Measurements from ENCODE around the gene PAPOLA. TPM values are rescaled to one million over a fixed set of nuclear protein-coding genes. Genes with fewer than 3 reads are reported as not detected.

PAPOLA gene
- total RNA-seq, 1 donor from 2014 or later: 255 TPM

- H3K36me3 Mint-ChIP-seq (ENCODE audit: low read depth): no peaks in the 10 kb centered on the region
- no peak for DNase-seq
- H3K27ac Mint-ChIP-seq: no peak overlapping the region
- H3K4me3 Mint-ChIP-seq: no peak overlapping the region
- POLR2A ChIA-PET: interaction anchor here (0.5 kb wide), 1 partner anchor 60 kb away, joined by 5 read pairs; no protein-coding TSS in a partner anchor
- peaks cover 59% of the 10 kb centered on the region for H3K4me1 Mint-ChIP-seq
- ATAC-seq (ENCODE audit: low read depth): no peak
- intact Hi-C loops (cut with micrococcal nuclease): no loop called here
- no peaks in the 10 kb centered on the region for H3K27me3 Mint-ChIP-seq
- CTCF ChIA-PET: no interaction called here
- no peaks in the 10 kb centered on the region for H3K9me3 Mint-ChIP-seq
- TF ChIP-seq CTCF (IDR thresholded peaks at IDR 0.05): no peak
Observed at GRCh38 chr14:96489327-96489726, 12.9 kb upstream of the PAPOLA start.

GRCh38 chr14:96493178-96493577 is 9.0 kb upstream of the PAPOLA start:
- peak; percentile 34 for ATAC-seq (ENCODE audit: low read depth)
- intact Hi-C loops (cut with micrococcal nuclease): loop anchor here (1.0 to 10.0 kb wide), 2 partner anchors 9 to 1228 kb away; partner anchors contain the start of gene PAPOLA
- Mint-ChIP-seq H3K4me3 (peak overlapping the region; percentile 77), H3K9me3 (no peaks in the 10 kb centered on the region), H3K4me1 (peaks cover 67% of the 10 kb centered on the region), H3K27ac (peak overlapping the region; percentile 86), H3K36me3 (ENCODE audit: low read depth) (no peaks in the 10 kb centered on the region), H3K27me3 (no peaks in the 10 kb centered on the region)
- TF ChIP-seq CTCF (IDR thresholded peaks at IDR 0.05): no peak
- CTCF ChIA-PET: no interaction called here
- DNase-seq: no peak
- POLR2A ChIA-PET: interaction anchor here (0.7 to 2.6 kb wide), 2 partner anchors 9 to 1336 kb away, joined by 3 to 15 read pairs; partner anchors contain the start of genes DICER1 and PAPOLA

DNA sequence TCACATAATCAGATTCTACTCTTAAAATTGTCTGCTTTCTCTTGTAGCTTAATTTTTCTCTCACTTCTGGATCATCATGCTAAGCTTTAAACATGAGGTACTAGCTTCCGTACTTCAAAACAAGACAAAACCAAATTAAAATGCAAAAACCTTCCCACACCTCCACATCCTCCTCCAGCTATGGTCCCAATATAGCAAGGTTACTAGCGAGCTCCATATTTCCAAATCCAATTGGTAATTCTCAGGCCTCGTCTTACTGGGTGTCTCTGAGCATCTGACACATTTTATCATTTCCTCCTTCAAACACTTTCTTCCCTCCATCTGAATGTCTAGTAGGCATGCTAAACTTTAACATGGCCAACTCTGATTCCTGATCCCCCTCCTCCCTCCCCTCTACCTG is 7.9 kb upstream of the PAPOLA start:
- ChIA-PET CTCF (no interaction called here), POLR2A (no interaction called here)
- H3K9me3 Mint-ChIP-seq: no peaks in the 10 kb centered on the region
- no peak overlapping the region for H3K4me3 Mint-ChIP-seq
- ATAC-seq (ENCODE audit: low read depth) (no peak), DNase-seq (no peak)
- intact Hi-C loops (cut with micrococcal nuclease): loop anchor here (10.0 kb wide), 1 partner anchor 1230 kb away; no protein-coding TSS in a partner anchor
- no peaks in the 10 kb centered on the region for H3K27me3 Mint-ChIP-seq
- H3K27ac Mint-ChIP-seq: peak overlapping the region; percentile 57
- peaks cover 70% of the 10 kb centered on the region for H3K4me1 Mint-ChIP-seq
- TF ChIP-seq CTCF (IDR thresholded peaks at IDR 0.05): no peak
- no peaks in the 10 kb centered on the region for H3K36me3 Mint-ChIP-seq (ENCODE audit: low read depth)

- DNase-seq (no peak), ATAC-seq (ENCODE audit: low read depth) (no peak)
- Mint-ChIP-seq H3K27me3 (no peaks in the 10 kb centered on the region), H3K4me3 (peak overlapping the region; percentile 33), H3K4me1 (peaks cover 66% of the 10 kb centered on the region), H3K36me3 (ENCODE audit: low read depth) (peaks cover 7% of the 10 kb centered on the region), H3K27ac (peak overlapping the region; percentile 47), H3K9me3 (no peaks in the 10 kb centered on the region)
- no peak for TF ChIP-seq CTCF (IDR thresholded peaks at IDR 0.05)
- CTCF ChIA-PET: no interaction called here
- intact Hi-C loops (cut with micrococcal nuclease): loop anchor here (10.0 kb wide), 1 partner anchor 1232 kb away; no protein-coding TSS in a partner anchor
- POLR2A ChIA-PET: no interaction called here
Observed at GRCh38 chr14:96497087-96497486, 5.1 kb upstream of the PAPOLA start.

- Mint-ChIP-seq H3K9me3 (no peaks in the 10 kb centered on the region), H3K27ac (no peak overlapping the region), H3K4me1 (peaks cover 63% of the 10 kb centered on the region), H3K36me3 (ENCODE audit: low read depth) (peaks cover 11% of the 10 kb centered on the region), H3K27me3 (no peaks in the 10 kb centered on the region), H3K4me3 (no peak overlapping the region)
- no peak for TF ChIP-seq CTCF (IDR thresholded peaks at IDR 0.05)
- ChIA-PET CTCF (no interaction called here), POLR2A (interaction anchor here (0.5 kb wide), 1 partner anchor 33 kb away, joined by 3 read pairs; no protein-coding TSS in a partner anchor)
- ATAC-seq (ENCODE audit: low read depth): no peak
- no peak for DNase-seq
- intact Hi-C loops (cut with micrococcal nuclease): loop anchor here (10.0 kb wide), 1 partner anchor 1233 kb away; no protein-coding TSS in a partner anchor
Observed at GRCh38 chr14:96497586-96497985, 4.6 kb upstream of the PAPOLA start.
